ENCODE data around the gene SLC35A4.

SLC35A4 gene, protein sequence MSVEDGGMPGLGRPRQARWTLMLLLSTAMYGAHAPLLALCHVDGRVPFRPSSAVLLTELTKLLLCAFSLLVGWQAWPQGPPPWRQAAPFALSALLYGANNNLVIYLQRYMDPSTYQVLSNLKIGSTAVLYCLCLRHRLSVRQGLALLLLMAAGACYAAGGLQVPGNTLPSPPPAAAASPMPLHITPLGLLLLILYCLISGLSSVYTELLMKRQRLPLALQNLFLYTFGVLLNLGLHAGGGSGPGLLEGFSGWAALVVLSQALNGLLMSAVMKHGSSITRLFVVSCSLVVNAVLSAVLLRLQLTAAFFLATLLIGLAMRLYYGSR

DNA sequence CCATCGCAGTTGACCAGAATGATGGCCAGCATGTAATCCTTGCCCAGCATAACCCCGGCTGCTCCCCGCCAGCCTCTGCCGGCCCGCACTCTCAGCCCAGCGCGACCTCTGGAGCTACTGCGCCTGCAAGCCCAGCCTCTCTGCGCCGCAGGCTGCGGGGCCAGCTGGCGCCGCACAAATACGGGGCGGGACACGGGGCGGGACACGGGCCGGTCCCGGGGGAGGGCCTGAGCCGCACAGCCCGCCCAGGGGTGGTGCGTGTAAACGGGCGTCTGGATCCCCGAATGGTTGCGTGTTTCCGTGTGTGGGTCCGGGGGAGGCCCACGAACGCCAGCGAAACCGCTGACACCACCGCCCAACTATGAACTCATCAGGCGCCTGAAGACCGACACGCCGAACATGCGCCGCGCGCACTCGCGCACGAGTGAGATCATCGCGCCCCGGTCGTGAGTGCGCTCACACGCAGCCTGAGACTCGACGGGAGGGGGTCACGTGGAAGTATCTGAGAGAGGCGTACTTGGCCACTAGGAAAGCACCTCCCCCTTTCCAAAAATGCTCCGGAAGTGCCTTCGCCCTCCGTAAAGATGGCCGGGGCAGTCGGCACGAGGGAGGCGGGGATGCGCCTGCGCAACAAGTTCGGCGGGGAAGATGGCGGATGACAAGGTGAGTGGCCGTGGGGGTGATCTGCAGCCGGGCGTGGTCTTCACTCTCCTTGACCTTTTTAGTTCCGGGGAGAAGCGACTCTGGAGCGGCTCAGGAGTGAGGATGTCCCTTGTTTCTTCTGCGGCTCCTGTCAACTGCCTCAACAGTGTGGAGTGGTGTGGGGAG lies at the start of gene SLC35A4, which contains the start of gene APBB3:
TSS of gene SLC35A4 (plus strand) at position 633 of the 828 bp plus-strand sequence. CDS start 2,342 bp downstream, outside the sequence.
TSS of gene APBB3 (minus strand) at position 403 of the 828 bp plus-strand sequence. CDS start at position 50, 353 bp downstream.
- peak; percentile 94 to 96 for DNase-seq

DNA sequence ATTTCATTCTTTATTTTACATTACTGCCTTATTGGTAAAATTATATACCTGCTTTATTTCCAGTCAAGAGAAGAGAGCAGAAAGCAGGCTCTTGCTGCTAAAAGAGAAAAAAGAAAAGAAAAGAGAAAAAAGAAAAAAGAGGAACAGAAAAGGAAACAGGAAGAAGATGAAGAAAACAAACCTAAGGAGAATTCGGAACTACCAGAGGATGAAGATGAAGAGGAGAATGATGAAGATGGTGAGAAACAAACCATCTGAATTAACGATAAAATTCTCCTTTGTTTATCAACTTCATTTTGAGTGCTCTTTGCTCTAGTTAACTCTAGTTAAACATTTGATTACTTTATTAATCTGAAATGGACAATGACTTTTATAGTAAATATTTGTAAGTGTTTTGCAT lies 40.6 kb upstream of the SLC35A4 start:
- DNase-seq = no peak

DNA sequence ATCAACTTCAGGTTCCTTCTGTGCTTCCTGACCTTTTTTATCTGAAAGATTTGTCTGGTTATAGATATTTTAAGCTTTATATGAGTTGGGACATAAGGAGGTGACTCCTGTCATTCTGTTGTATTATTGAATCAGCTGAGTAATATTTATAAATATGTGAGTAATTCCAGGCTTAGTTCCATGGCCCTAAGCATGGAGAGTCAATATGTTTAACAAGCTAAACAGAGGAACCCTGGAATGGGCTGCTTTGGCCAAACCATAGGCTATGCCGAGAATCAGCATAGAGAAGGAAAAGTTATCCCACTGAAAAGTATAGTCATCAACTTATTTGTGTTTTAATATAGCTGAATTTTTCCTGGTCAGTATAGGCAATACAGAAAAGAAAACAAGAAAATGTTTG lies 24.4 kb upstream of the SLC35A4 start:
- DNase-seq = no peak

- no peak for DNase-seq
Measured at GRCh38 chr5:140542972-140543371, 21.7 kb upstream of the SLC35A4 start.

DNA sequence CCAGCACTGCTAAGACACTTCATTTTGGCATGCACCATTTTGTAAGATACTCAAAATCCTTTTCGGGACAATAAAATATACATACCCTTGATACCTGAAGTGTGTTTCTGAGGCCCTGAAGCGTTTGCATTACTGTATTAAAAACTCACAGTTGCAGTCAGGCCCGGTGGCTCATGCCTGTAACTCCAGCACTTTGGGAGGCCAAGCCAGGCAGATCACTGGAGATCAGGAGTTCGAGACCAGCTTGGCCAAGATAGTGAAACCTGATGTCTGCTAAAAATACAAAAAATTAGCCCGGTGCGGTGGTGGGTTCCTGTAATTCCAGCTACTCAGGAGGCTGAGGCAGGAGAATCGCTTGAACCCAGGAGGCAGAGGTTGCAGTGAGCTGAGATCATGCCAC lies 19.6 kb upstream of the SLC35A4 start:
- DNase-seq = no peak

- no peak for DNase-seq
Measured at GRCh38 chr5:140545606-140546005, 19.0 kb upstream of the SLC35A4 start.

GRCh38 chr5:140546851-140547507 lies 17.6 kb upstream of the SLC35A4 start:
- no peak for DNase-seq

GRCh38 chr5:140547508-140548299 lies 16.9 kb upstream of the SLC35A4 start, which contains the start of gene EIF4EBP3:
Gene EIF4EBP3 (plus strand): TSS chr5:140547662. CDS start chr5:140547738, 76 bp downstream.
- peak; percentile 84 for DNase-seq

GRCh38 chr5:140548300-140548688 lies 16.3 kb upstream of the SLC35A4 start:
- DNase-seq = no peak

- DNase-seq = no peak
Measured at GRCh38 chr5:140548791-140549190, 15.8 kb upstream of the SLC35A4 start.

GRCh38 chr5:140549237-140550144 lies 15.1 kb upstream of the SLC35A4 start:
- no peak for DNase-seq

- no peak for DNase-seq
Measured at GRCh38 chr5:140550147-140551079, 14.2 kb upstream of the SLC35A4 start.

- DNase-seq = no peak
Measured at GRCh38 chr5:140551872-140552271, 12.8 kb upstream of the SLC35A4 start.

DNA sequence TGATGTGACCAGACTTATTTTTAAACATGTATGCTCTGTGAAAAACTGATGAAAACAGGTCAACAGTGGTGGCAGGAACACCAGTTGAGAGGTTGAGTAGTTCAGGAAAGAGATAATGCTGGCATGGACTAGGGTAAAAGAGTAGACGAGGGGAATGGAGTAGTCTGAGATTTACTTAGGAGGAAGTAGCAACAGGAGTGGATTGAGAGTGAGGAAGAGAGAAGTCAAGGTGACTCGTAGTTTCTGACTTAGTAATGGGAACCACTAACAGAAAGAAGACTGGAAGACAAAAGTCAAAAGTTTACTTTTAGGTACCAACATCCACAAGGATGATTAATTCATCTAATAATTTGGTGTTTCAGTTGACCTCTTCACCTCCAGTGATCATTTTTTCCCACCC lies 11.0 kb upstream of the SLC35A4 start:
- no peak for DNase-seq

DNA sequence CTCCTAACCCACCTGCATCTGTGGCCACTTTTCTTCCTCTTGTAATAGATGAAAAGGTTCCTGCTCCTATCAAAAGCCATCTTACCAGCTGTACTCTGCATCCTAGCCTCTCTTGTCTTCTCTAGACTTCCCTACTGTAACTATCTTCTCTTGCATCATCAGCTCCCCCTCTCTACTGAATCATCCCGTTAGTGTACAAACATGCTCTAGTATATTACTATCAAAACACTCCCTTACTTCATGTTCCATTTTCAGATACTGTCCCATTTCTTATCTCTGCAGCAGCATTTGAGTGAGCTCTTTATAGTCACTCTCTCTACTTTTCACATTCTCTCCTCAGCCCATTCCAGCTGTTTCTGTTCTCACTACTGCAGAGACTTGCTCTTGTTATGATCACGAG lies 10.2 kb upstream of the SLC35A4 start:
- no peak for DNase-seq

DNA sequence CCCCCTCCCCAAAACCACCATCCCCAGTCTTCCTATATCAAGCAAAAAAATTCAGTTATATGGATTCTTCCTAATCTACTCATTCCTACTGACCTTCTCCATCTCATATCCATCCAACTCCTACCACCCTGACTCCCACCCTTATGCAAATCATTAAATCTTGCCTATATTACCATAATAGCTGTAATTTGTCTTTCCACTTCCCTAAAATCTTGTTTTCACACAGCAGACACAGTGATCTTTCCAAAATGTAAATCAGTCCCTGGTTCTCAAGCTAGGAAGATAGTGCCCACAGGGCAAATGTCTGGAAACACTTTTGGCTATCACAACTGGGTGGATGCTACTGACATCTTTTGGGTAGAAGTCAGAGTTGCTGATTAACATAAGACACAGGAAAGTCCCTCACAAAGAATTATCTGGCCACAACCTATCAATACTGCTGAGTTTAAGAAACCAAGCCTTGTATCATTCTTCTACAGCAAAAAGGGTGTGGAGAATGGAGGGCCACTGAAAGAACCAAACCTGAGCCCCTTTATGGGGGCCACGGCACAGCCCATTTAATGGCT lies 8.8 kb upstream of the SLC35A4 start:
- no peak for DNase-seq

DNA sequence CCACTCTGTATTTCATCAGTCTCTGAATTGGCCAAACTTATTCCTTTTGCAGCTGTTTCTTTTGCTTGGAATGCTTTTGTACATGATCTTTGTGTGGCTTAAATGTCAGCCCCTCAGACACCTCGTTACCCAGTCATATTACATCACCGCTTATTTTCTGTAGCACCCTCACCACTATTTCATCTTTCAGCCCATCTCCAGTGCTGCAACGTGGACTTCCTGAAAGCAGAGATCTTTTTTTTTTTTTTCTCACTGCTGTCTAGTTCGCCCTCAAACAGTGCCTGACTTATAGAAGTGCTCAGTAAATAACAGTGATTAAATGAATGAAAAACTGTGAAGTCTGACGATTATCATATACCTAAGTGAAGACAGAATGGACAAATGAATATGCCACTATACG lies 8.2 kb upstream of the SLC35A4 start:
- no peak for DNase-seq

GRCh38 chr5:140557136-140557805 lies 7.4 kb upstream of the SLC35A4 start, which contains the start of gene SRA1:
Gene SRA1 (minus strand): TSS chr5:140557473. CDS start chr5:140557452, 21 bp downstream.
- DNase-seq = peak; percentile 70 to 75

DNA sequence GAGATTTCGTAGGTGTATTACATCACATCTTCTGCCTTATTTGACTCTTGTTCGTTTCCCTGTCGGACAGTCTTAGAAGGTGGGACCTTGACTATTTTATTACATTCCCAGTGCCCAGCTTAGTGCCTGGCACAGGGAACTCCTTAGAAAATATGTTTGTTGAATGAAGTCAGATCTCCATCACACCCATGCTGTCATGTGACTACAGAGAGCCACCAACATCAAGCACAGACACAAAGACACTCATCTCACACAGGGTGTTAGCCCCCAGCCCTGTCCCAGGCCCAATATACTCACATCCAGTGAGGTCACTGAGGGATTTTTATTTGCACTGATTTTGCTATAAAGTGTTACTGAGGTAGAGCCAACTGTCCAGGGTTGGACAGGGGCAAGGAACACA lies 6.7 kb upstream of the SLC35A4 start:
- DNase-seq = no peak

Measured in activated CD4-positive, alpha-beta T cell treated with anti-CD3 and anti-CD28 coated beads for 4 hours (primary cell).